Muscle of leg (tissue), 11 donors: Measurements from ENCODE around the gene PRLR. TPM values are rescaled to one million over a fixed set of nuclear protein-coding genes. Genes with fewer than 3 reads are reported as not detected.

Experiments used
- DNase-seq: peaks from one replicate; pipeline ENCODE4 v3.0.0; 2013
- H3K27ac ChIP-seq: one replicate; pipeline ENCODE4 v1.5.1; 2013; ENCODE audit warnings: mild to moderate bottlenecking, low read length, control low read depth
- H3K27me3 ChIP-seq: one replicate; pipeline ENCODE4 v1.6.1; 2013; ENCODE audit warnings: low read length; ENCODE audit not compliant: control insufficient read depth, insufficient read depth
- H3K36me3 ChIP-seq: one replicate; pipeline ENCODE4 v1.6.1; 2013; ENCODE audit warnings: low read length; ENCODE audit not compliant: control insufficient read depth, insufficient read depth
- H3K4me1 ChIP-seq: one replicate; pipeline ENCODE4 v1.6.1; 2013; ENCODE audit warnings: low read length; ENCODE audit not compliant: control insufficient read depth, insufficient read depth
- H3K4me3 ChIP-seq: one replicate; pipeline ENCODE4 v1.5.1; 2013; ENCODE audit warnings: low read length, control low read depth
- H3K9me3 ChIP-seq: replicated peaks from 2 replicates; pipeline ENCODE4 v1.6.1; 2013; ENCODE audit warnings: low read depth, low read length; ENCODE audit not compliant: control insufficient read depth
- WGBS: methylation state at CpG from one replicate; pipeline ENCODE4 v1.1.5; 2013; ENCODE audit warnings: missing lambda C conversion rate; ENCODE audit not compliant: insufficient coverage; 5-methylcytosine and 5-hydroxymethylcytosine counted together
- polyA plus RNA-seq, 8 donors: library from polyadenylated mRNA; unstranded; fragments of 120-200 nt; gene quantifications; one replicate each; pipeline versions ENCODE4 v1.2.1 to v1.2.3, GENCODE V29; 2013; ENCODE audit warnings: inconsistent platforms in 1 of 8, low replicate concordance in 1 of 8; ENCODE audit not compliant: insufficient read length in 8 of 8, insufficient read depth in 1 of 8
- total RNA-seq: library from RNA; stranded (reverse); fragments of 120-200 nt; gene quantifications from one replicate; pipeline ENCODE4 v1.2.4, GENCODE V29; 2013

Gene PRLR
- total and polyA plus RNA-seq, 9 donors, result 0.15 to 2.5 (median 0.53) TPM

DNA sequence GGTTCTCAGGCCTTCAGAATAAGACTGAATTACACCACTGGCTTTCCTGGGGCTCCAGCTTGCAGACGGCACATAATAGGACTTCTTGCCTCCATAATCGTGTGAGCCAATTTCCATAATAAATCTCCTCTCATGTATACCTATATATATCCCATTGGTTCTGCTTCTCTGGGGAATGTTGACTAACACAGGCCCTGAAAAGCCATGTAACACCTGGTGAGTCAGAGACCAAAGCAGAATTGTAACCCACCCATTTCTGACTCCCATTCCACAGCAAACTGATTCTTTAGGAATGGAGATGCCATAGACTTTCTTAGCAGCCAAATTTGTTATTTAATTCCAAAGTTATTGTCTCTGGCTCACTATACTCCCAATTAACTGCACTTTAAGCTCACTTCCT is 97.1 kb downstream of the PRLR start:
- H3K27me3 ChIP-seq, result no peaks in the 10 kb centered on the region
- 94% methylated on average over 2 of the region's 2 CpGs for WGBS
- no peak overlapping the region for H3K27ac ChIP-seq
- H3K4me1 ChIP-seq, result no peaks in the 10 kb centered on the region
- H3K36me3 ChIP-seq, result no peaks in the 10 kb centered on the region
- H3K9me3 ChIP-seq, result no peaks in the 10 kb centered on the region
- DNase-seq, result no peak
- H3K4me3 ChIP-seq, result no peak overlapping the region

DNA sequence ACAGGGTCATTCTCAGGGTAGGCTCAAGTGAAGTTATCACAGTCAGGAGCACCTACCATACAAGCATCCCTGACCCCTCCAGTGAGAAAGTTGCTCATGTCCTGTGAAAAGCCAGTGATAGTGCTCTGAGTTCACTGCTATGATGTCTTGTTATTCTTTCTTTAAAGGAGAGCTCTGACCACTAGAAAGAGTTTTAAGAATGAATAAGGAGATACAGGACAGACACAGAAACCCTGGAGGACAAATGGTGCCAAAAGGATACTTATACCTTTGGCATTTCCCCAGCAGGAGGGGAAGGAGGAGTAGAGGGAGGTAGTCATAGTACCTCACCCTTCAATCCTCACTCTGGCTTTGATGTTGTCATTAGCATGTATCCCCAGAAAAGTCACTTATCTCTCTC is 98.6 kb downstream of the PRLR start:
- Histone ChIP-seq H3K27me3 (no peaks in the 10 kb centered on the region), H3K4me3 (no peak overlapping the region), H3K27ac (no peak overlapping the region), H3K4me1 (no peaks in the 10 kb centered on the region), H3K9me3 (no peaks in the 10 kb centered on the region), H3K36me3 (no peaks in the 10 kb centered on the region)
- no peak for DNase-seq

- Histone ChIP-seq H3K27me3 (no peaks in the 10 kb centered on the region), H3K4me3 (no peak overlapping the region), H3K27ac (no peak overlapping the region), H3K4me1 (no peaks in the 10 kb centered on the region), H3K36me3 (no peaks in the 10 kb centered on the region), H3K9me3 (no peaks in the 10 kb centered on the region)
- WGBS, result 89% methylated on average over 5 of the region's 7 CpGs
- no peak for DNase-seq
These were observed 100.3 kb downstream of the PRLR start for GRCh38 chr5:35129921-35130485.

GRCh38 chr5:35129276-35129675 is 101.0 kb downstream of the PRLR start:
- no peaks in the 10 kb centered on the region for H3K4me1 ChIP-seq
- H3K27ac ChIP-seq, result no peak overlapping the region
- H3K27me3 ChIP-seq, result no peaks in the 10 kb centered on the region
- no peaks in the 10 kb centered on the region for H3K9me3 ChIP-seq
- WGBS, result no CpG with 5 or more reads among the region's 1 CpG
- H3K36me3 ChIP-seq, result no peaks in the 10 kb centered on the region
- no peak overlapping the region for H3K4me3 ChIP-seq
- no peak for DNase-seq

DNA sequence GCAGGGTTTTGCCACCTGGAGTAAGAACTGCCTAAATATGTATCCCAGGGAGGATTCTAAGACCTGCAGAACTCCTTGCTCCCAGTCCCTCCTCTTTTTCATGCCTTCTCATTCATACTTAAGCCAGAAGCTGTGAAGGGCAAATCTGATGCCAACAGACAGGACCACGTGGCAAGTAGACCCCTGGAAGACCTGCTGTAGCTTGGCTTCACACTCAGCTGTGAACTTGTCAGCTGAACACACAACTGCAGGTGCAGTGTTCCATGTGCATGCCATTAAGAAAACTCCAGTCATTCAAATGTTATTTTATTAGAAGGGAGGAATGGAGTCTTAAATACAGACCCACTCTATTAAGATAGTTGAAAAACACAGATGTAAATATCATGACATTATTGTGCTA is 103.3 kb downstream of the PRLR start:
- H3K9me3 ChIP-seq, result no peaks in the 10 kb centered on the region
- H3K36me3 ChIP-seq, result no peaks in the 10 kb centered on the region
- H3K27me3 ChIP-seq, result no peaks in the 10 kb centered on the region
- H3K4me1 ChIP-seq, result no peaks in the 10 kb centered on the region
- no peak overlapping the region for H3K27ac ChIP-seq
- H3K4me3 ChIP-seq, result no peak overlapping the region
- DNase-seq, result no peak
- 83% methylated on average over 1 of the region's 1 CpG for WGBS

DNA sequence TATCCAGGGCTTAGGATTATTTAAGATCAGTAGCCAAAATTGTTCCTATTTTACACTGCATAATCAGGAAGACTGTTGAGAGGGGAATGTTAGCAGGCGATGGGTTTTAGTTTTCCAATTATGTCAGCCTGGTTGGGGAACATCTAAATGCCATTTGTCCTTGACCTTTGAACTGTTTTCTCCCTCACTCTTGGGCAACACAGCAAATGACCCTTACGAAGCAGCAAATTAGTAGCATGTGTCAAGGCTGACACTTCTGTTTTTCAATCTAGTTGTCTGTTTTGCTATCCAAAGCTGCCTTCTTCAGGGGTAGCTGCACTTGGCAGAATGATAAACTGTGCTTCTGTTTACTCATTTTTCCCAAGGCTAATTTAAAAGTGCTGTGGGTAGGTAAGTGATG is 104.5 kb downstream of the PRLR start:
- H3K9me3 ChIP-seq, result no peaks in the 10 kb centered on the region
- H3K4me3 ChIP-seq, result no peak overlapping the region
- WGBS, result no CpG with 5 or more reads among the region's 2 CpGs
- H3K36me3 ChIP-seq, result no peaks in the 10 kb centered on the region
- no peaks in the 10 kb centered on the region for H3K4me1 ChIP-seq
- DNase-seq, result no peak
- no peaks in the 10 kb centered on the region for H3K27me3 ChIP-seq
- no peak overlapping the region for H3K27ac ChIP-seq

GRCh38 chr5:35124932-35125331 is 105.4 kb downstream of the PRLR start:
- H3K4me1 ChIP-seq, result no peaks in the 10 kb centered on the region
- no peak for DNase-seq
- H3K27me3 ChIP-seq, result no peaks in the 10 kb centered on the region
- H3K27ac ChIP-seq, result no peak overlapping the region
- no peaks in the 10 kb centered on the region for H3K9me3 ChIP-seq
- WGBS, result 50% methylated on average over 1 of the region's 2 CpGs
- no peak overlapping the region for H3K4me3 ChIP-seq
- no peaks in the 10 kb centered on the region for H3K36me3 ChIP-seq

DNA sequence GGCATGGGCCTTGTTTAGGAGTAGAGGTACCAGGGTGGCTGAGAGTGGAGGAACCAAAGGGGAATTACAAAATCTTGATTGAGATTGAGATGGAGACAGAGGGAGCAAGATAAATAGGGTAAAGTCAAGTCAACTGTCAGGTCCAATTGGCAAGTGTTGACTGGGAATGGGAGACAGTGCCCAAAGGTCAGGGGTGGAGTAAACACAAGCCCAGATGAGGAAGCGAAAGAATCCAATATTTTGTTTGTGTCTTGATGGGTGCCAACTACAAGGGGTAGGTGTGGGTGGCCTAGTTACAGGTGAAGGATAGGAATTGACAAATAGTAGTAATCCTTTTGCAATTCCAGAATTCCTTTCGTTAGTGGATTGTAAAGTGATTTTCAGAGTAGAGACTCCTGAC is 107.5 kb downstream of the PRLR start:
- no peak for DNase-seq
- 100% methylated on average over 1 of the region's 2 CpGs for WGBS
- no peaks in the 10 kb centered on the region for H3K27me3 ChIP-seq
- H3K4me3 ChIP-seq, result no peak overlapping the region
- H3K27ac ChIP-seq, result no peak overlapping the region
- no peaks in the 10 kb centered on the region for H3K36me3 ChIP-seq
- no peaks in the 10 kb centered on the region for H3K4me1 ChIP-seq
- no peaks in the 10 kb centered on the region for H3K9me3 ChIP-seq

DNA sequence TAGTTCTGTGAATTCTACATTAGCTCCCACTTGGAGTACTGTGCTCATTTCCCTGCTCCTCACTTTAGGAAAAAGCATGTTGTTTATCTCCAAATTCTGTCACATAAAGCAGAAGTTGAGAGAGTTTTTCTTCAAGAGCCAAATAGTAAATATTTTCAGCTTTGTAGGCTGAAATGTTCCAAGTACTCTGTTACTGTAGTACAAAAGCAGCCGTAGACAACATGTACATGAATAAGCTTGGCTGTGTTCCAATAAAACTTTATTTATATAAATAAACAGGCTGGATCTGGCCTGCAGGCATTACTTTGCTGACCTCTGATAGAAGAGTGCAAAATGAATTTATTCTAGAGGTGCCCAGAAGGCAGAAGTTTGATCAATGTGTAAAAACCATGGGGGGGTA is 109.6 kb downstream of the PRLR start:
- H3K27me3 ChIP-seq, result no peaks in the 10 kb centered on the region
- no peaks in the 10 kb centered on the region for H3K36me3 ChIP-seq
- no peak overlapping the region for H3K4me3 ChIP-seq
- DNase-seq, result no peak
- H3K9me3 ChIP-seq, result no peaks in the 10 kb centered on the region
- no peak overlapping the region for H3K27ac ChIP-seq
- no CpG with 5 or more reads among the region's 1 CpG for WGBS
- no peaks in the 10 kb centered on the region for H3K4me1 ChIP-seq

DNA sequence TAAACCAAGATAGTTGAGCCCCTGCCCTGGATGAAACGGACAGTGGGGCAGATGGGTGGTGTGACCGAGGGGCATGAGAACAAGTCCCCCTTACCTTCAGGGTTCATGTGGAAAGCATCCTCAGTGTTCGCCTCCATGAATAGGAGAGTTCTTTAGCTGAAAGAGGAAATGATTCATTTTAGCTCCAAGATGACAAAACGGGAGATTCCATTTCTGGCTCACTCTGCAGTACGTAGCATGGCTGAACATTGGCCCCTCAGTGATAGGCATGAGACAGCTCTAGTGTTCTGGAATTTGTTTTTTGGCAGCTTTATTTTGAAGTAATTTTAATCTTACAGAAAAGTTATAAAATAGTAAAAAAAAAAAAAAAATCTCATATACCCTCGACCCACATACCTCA is 112.3 kb downstream of the PRLR start:
- 95% methylated on average over 2 of the region's 6 CpGs for WGBS
- no peaks in the 10 kb centered on the region for H3K36me3 ChIP-seq
- H3K27me3 ChIP-seq, result no peaks in the 10 kb centered on the region
- DNase-seq, result no peak
- no peaks in the 10 kb centered on the region for H3K4me1 ChIP-seq
- H3K27ac ChIP-seq, result no peak overlapping the region
- no peak overlapping the region for H3K4me3 ChIP-seq
- no peaks in the 10 kb centered on the region for H3K9me3 ChIP-seq

DNA sequence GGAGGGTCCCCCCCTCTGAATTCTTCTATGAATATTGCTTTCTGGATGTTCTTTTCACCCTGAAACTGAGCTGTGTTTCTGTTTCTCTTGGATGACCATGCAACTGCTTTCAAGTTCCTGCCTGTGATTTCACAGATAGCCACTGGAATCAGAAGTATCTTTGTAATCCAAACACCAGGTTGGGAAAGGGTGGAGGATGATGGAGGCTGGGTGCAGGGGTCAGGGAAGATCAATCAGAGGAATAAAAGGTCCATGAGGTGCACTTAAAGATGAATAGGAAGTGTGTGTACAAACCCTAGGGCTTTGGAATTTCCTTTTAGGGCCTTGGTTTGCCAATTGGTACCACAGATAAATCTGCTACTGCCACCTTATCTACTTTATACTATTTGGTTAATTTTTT is 114.4 kb downstream of the PRLR start:
- no peaks in the 10 kb centered on the region for H3K27me3 ChIP-seq
- no peaks in the 10 kb centered on the region for H3K9me3 ChIP-seq
- H3K27ac ChIP-seq, result no peak overlapping the region
- H3K4me3 ChIP-seq, result no peak overlapping the region
- H3K4me1 ChIP-seq, result no peaks in the 10 kb centered on the region
- H3K36me3 ChIP-seq, result no peaks in the 10 kb centered on the region
- no peak for DNase-seq
